Activated CD4-positive, alpha-beta T cell treated with anti-CD3 and anti-CD28 coated beads for 24 hours (primary cell): Measurements from ENCODE around the gene KIF3C.

ENCODE experiments used
- DNase-seq, 2 donors: peaks; one replicate each; pipeline ENCODE4 v3.0.0-alpha.2; 2020; ENCODE audit warnings: low read depth in 2 of 2

KIF3C gene

DNA sequence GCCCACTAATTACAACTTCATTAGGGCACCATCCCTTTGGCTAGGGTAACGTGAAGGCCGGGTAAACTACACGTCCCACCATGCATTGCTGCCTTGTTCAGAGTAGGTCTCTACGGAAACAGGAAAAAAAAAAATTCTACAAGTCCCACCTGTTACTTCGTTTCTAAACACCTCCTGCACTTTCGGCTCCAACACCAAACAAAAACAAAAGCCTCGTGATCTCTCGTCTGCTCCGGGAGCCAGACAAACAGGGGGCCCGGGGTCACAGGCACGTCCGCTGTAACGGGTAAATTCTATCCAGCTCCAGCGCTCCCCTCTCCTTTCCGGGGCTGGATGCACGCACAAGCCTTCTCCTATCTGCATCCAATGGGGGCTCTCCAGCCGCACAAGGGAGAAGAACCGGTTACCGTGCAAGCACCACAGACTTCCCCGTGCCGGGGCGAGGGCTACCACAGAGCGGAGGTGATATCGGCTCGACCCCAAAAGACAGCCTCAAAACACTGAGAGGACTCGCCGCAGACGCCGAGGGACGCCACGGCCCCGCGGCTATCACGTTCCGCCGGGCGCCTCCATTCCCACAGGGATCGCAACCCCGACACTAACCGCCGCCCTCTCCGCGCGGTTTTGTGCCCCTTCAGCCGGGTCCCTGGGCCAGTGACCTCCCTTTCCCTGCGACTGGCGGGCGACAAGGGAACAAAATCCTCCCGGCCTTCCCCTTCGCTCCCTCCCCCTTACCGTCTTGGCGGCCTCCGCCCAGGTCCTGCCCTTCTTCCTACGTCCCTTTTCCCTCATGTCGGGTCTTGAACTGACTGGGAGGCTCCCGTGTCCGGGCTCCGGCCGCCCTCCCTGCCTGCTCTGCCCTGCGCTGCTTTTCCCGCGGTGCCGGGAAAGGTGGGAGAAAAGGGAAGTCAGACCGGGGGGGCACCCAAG is 104.6 kb downstream of the KIF3C start:
- DNase-seq, result peak; percentile 12 to 34
